ENCODE data around the gene ACLY. TPM values are rescaled to one million over a fixed set of nuclear protein-coding genes. Genes with fewer than 3 reads are reported as not detected.
"Not testable (repeated sequence)": the region's sequence is repeated elsewhere in the genome, so short reads cannot be mapped to it uniquely, and the experiment has no call there.

The ACLY gene
- total and polyA plus RNA-seq, 8 donors, result 73.0 to 204 (median 87.3) TPM

DNA sequence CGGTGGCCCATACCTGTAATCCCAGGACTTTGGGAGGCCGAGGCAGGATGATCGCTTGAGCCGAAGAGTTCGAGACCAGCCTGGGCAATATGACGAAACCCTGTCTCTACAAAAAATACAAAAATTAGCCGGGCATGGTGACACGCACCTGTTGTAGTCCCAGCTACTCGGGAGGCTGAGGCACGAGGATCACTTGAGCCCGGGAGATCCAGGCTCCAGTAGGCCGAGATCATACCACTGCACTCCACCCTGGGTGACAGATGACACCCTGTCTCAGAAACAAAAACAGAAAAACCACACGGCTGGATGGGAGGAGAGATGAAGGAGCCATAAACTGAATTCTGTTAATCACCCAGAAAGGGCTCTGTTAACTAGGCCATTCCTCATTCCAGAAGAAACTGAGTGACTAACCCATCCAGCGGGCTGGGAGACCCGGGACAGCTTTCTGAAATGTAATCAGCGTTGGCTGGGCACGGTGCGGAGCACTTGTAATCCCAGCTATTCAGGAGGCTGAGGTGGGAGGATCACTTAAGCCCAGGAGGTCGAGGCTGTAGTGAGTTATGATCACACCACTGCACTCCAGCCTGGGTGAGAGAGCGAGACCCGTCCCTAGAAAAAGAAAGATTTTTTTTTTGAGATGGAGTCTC, 82.1 kb downstream of the ACLY start:
- peak; percentile 4 for ATAC-seq
- H3K36me3 ChIP-seq, result peaks cover 0 to 6% of the 10 kb centered on the region in 2 donors
- no peak overlapping the region for H3K27ac ChIP-seq
- DNase-seq, result no peak
- H3K27me3 ChIP-seq, result peaks cover 0 to 14% of the 10 kb centered on the region in 2 donors
- no peaks in the 10 kb centered on the region for H3K9me3 ChIP-seq
- peaks cover 4 to 15% of the 10 kb centered on the region in 2 donors for H3K4me1 ChIP-seq
- peak overlapping the region; percentile 71 to 90 for H3K4me3 ChIP-seq
- intact Hi-C loops (cut with DNase I), result no loop called here
- TF ChIP-seq, protein P1, sequence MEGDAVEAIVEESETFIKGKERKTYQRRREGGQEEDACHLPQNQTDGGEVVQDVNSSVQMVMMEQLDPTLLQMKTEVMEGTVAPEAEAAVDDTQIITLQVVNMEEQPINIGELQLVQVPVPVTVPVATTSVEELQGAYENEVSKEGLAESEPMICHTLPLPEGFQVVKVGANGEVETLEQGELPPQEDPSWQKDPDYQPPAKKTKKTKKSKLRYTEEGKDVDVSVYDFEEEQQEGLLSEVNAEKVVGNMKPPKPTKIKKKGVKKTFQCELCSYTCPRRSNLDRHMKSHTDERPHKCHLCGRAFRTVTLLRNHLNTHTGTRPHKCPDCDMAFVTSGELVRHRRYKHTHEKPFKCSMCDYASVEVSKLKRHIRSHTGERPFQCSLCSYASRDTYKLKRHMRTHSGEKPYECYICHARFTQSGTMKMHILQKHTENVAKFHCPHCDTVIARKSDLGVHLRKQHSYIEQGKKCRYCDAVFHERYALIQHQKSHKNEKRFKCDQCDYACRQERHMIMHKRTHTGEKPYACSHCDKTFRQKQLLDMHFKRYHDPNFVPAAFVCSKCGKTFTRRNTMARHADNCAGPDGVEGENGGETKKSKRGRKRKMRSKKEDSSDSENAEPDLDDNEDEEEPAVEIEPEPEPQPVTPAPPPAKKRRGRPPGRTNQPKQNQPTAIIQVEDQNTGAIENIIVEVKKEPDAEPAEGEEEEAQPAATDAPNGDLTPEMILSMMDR (IDR thresholded peaks at IDR 0.05), result no peak

DNA sequence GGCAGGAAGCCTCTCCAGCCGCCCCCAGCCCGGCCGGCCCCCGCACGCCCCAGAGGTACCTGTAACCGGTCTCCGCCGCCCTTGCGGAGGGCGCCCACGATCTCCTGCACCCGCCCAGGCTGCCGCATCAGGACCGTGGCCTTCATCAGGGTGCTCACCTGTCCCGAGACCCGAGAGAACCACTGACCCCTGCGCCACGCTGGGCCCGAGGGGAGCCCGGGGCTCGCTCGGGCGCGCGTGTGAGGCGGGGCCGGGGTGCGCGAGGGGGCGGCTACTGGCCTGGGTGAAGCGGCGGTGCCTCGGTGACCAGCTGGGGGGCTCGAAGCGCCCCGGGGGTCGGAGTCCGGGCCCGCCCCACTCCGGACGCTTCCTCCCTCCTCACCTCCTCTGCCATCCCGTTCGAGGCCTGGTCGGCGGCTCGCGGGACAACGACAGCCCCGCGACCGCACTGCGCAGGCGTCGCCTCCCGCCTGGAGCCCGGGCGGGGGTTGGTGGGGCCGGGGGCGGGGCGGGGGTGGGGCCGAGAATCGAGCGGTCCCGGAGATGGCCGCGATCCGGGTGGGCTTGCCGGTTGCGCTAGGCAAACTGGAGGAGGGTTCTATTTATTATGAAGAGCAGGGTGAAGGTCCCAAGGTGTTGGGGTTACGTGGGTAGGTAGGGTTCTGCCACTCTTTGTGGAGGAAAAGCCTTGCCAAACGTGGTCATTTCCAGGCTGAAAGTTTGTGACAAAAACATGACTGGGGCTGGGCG, 82.8 kb downstream of the ACLY start, which contains the start of gene NT5C3B:
NT5C3B (minus strand) TSS at position 433 of the 750 bp plus-strand sequence; CDS start at position 394, 39 bp downstream.
- peak; percentile 96 for ATAC-seq
- H3K36me3 ChIP-seq, result peaks cover 0 to 13% of the 10 kb centered on the region in 2 donors
- peak within 1 kb of the TSS; percentile 35 to 55 for H3K27ac ChIP-seq
- TF ChIP-seq, protein P1 (IDR thresholded peaks at IDR 0.05), result no peak
- no peaks in the 10 kb centered on the region for H3K9me3 ChIP-seq
- peaks cover 0 to 14% of the 10 kb centered on the region in 2 donors for H3K27me3 ChIP-seq
- H3K4me3 ChIP-seq, result peak within 1 kb of the TSS; percentile 71 to 90
- peak; percentile 46 to 86 (median 62) for DNase-seq
- intact Hi-C loops (cut with DNase I), result no loop called here
- peaks cover 4 to 15% of the 10 kb centered on the region in 2 donors for H3K4me1 ChIP-seq

DNA sequence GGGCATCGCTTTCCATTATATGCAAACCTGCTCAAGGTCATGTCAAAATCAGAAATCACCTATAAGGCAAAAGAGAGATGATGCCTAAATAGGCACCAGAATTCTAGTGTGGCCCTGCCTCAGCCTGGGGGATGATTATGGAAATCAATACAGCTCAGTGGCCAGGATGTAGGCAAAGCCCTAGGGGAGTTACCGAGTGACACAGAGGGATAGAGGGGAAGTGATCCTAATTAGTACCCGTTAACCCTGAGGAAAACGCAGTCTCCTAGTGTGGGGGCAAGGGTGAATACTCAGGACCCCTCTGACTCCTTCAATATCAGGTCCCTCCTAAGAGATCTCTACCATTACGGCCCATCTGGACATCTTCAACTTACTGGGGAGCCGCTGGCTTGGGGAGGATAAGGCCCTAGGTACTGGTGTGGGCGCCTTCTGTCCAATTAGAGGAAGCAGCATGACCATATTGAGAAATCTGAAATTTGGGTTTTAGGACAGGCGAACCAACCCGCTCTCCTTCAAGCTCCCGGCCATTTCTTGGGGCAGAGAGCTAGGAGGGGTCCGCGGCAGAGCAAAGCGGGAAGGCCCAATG, 83.4 kb downstream of the ACLY start:
- TF ChIP-seq, protein P1 (IDR thresholded peaks at IDR 0.05), result no peak
- Histone ChIP-seq H3K9me3 (no peaks in the 10 kb centered on the region), H3K4me3 (peak overlapping the region; percentile 71 to 90), H3K4me1 (peaks cover 4 to 15% of the 10 kb centered on the region in 2 donors), H3K27ac (peak overlapping the region in 1 of 2 donors; percentile 55), H3K36me3 (peaks cover 0 to 19% of the 10 kb centered on the region in 2 donors), H3K27me3 (peaks cover 0 to 14% of the 10 kb centered on the region in 2 donors)
- DNase-seq (no peak), ATAC-seq (peak; percentile 62)
- intact Hi-C loops (cut with DNase I), result no loop called here

DNA sequence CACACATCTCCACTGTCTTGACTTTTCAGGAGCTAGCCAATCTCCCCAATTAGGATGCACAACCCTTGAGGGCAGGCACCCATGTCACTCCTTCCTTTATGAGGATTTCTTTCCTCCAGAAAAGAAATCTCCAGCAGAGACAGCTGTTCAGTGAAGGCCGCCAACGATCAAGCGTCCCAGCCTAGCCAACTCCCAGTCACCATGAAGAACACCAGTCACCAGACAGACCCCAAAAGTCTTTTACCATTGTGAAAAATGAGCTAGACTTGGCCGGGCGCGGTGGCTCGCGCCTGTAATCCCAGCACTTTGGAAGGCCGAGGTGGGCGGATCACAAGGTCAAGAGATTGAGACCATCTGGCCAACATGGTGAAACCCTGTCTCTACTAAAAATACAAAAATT, 88.8 kb downstream of the ACLY start:
- H3K27ac ChIP-seq; intact Hi-C loops (cut with DNase I); H3K27me3 ChIP-seq; DNase-seq; H3K4me3 ChIP-seq; H3K9me3 ChIP-seq; ATAC-seq; H3K4me1 ChIP-seq: not testable (repeated sequence)
- peaks cover 0 to 56% of the 10 kb centered on the region in 2 donors for H3K36me3 ChIP-seq

DNA sequence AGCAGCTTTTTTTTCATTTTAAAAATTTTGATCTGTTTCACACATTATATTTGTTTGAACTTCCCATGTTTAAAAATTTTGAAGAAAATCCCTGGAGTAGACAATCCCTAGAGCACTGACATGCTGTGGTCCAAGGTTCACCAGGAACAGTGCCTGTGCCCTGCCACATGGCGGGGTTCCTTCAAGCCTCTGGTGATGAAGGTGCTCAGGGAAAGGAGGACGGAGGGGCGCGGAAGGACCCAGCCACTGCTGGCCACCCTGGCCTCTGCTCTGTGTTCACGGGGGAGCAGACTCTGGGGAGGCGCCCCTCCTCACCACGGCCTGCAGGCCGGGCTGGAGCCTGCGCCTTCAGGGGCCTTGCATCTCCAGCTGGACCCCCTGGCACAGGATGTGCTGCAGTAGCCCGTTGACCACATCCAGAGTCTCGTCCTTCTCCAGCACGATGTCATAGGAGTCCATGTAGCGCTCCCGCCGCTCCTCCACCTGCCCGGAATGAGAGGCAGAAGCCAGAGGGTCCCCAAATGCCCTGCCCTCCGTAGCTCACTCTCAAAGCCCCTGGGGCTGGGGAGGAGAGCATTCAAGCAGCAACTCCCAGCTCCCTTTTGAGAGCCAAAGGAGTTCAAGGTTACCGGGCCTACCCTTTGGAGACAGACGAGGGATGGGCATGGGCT, 93.4 kb downstream of the ACLY start:
- Histone ChIP-seq H3K4me1 (no peaks in the 10 kb centered on the region), H3K36me3 (peaks cover 0 to 43% of the 10 kb centered on the region in 2 donors), H3K27me3 (no peaks in the 10 kb centered on the region), H3K4me3 (no peak overlapping the region), H3K9me3 (no peaks in the 10 kb centered on the region), H3K27ac (no peak overlapping the region)
- intact Hi-C loops (cut with DNase I), result no loop called here
- TF ChIP-seq, protein P1 (IDR thresholded peaks at IDR 0.05), result no peak
- peak in 1 of 4 donors; percentile 61 for DNase-seq
- no peak for ATAC-seq
